HepG2 (cell line): ENCODE data around the gene RHEBL1. TPM values are rescaled to one million over a fixed set of nuclear protein-coding genes. Genes with fewer than 3 reads are reported as not detected.

Experiments used
- ELF4 ChIP-seq: sonication (generic); formaldehyde crosslinking; IDR thresholded peaks from 2 replicates; pipeline ENCODE4 v1.5.0; 2020; ENCODE audit warnings: missing genetic modification reagents, mild to moderate bottlenecking, moderate library complexity, borderline replicate concordance
- HDAC2 ChIP-seq: sonication (generic); formaldehyde crosslinking; IDR thresholded peaks from 2 replicates; pipeline ENCODE4 v1.4.0; 2020; ENCODE audit warnings: missing genetic modification reagents
- HNRNPK ChIP-seq: fragments of 200-400 bp; formaldehyde crosslinking; IDR thresholded peaks from 2 replicates; pipeline ENCODE4 v1.6.1; 2018; ENCODE audit warnings: low read length, low read depth, moderate library complexity, mild to moderate bottlenecking; ENCODE audit not compliant: poor library complexity, severe bottlenecking
- MTA1 ChIP-seq: sonication (generic); formaldehyde crosslinking; IDR thresholded peaks from 2 replicates; pipeline ENCODE4 v1.4.0; 2020; ENCODE audit warnings: missing genetic modification reagents, mild to moderate bottlenecking, borderline replicate concordance
- SIN3A ChIP-seq: IDR thresholded peaks from 2 replicates; pipeline ENCODE4 v1.6.1; 2011; ENCODE audit warnings: low read depth, mild to moderate bottlenecking, control low read depth, low read length, borderline replicate concordance
- TMF1 ChIP-seq: sonication (generic); formaldehyde crosslinking; IDR thresholded peaks from 2 replicates; pipeline ENCODE4 v1.8.1; 2022; ENCODE audit warnings: low read depth, missing genetic modification reagents
- ZFX ChIP-seq: sonication (generic); formaldehyde crosslinking; IDR thresholded peaks from 2 replicates; pipeline ENCODE4 v1.4.0; 2020; ENCODE audit warnings: mild to moderate bottlenecking, low read depth, missing genetic modification reagents, moderate library complexity
- ZNF17 ChIP-seq: sonication (generic); formaldehyde crosslinking; IDR thresholded peaks from 2 replicates; pipeline ENCODE4 v1.5.0; 2020; ENCODE audit warnings: mild to moderate bottlenecking, missing genetic modification reagents
- ZNF326 ChIP-seq: sonication (generic); formaldehyde crosslinking; IDR thresholded peaks from 2 replicates; pipeline ENCODE4 v1.4.0; 2020; ENCODE audit warnings: missing genetic modification reagents, borderline replicate concordance
- ZNF543 ChIP-seq: sonication (generic); formaldehyde crosslinking; IDR thresholded peaks from 2 replicates; pipeline ENCODE4 v1.4.0; 2020; ENCODE audit warnings: mild to moderate bottlenecking, missing genetic modification reagents
- ZNF556 ChIP-seq: sonication (generic); formaldehyde crosslinking; IDR thresholded peaks from 2 replicates; pipeline ENCODE4 v1.4.0; 2020; ENCODE audit warnings: mild to moderate bottlenecking, missing genetic modification reagents, borderline replicate concordance
- ZNF724P ChIP-seq: sonication (generic); formaldehyde crosslinking; IDR thresholded peaks from 2 replicates; pipeline ENCODE4 v1.8.0; 2022; ENCODE audit warnings: missing genetic modification reagents, borderline replicate concordance
- polyA plus RNA-seq, 8 experiments: library from polyadenylated mRNA; depleted of rRNA in 3 of 8; stranded (reverse) in 7 of 8; unstranded in 1 of 8; fragments of >200 nt; fragmentation: Illumina TruSeq in 4 of 8; extraction: Trizol in 4 of 8; gene quantifications; 2 replicates each; pipeline versions ENCODE4 v1.2.1 to v1.2.3, GENCODE V29; 2011 to 2016; ENCODE audit warnings: low read depth in 4 of 8, missing spikeins in 1 of 8, mixed read lengths in 1 of 8; ENCODE audit not compliant: insufficient read depth in 1 of 8
- total RNA-seq, 5 experiments: library from RNA; depleted of rRNA; stranded (reverse); fragments of >200 nt; fragmentation: Illumina TruSeq; extraction: Trizol; gene quantifications; 2 replicates each; pipeline ENCODE4 v1.2.3, GENCODE V29; 2016; ENCODE audit warnings: low read depth in 1 of 5
- TF ChIP-seq, protein P1 (sequence below): sonication (generic); formaldehyde crosslinking; IDR thresholded peaks from 2 replicates; pipeline ENCODE4 v1.5.0; 2020; ENCODE audit warnings: mild to moderate bottlenecking, missing genetic modification reagents
- TF ChIP-seq, protein P2 (sequence below): sonication (generic); formaldehyde crosslinking; IDR thresholded peaks from 2 replicates; pipeline ENCODE4 v1.4.0; 2020; ENCODE audit warnings: missing genetic modification reagents, borderline replicate concordance
- TF ChIP-seq, protein P3 (sequence below): sonication (generic); IDR thresholded peaks from 2 replicates; pipeline ENCODE4 v1.6.1; 2016; ENCODE audit warnings: low read depth, borderline replicate concordance
- TF ChIP-seq, protein P4 (sequence below): sonication (generic); formaldehyde crosslinking; IDR thresholded peaks from 2 replicates; pipeline ENCODE4 v1.4.0; 2020; ENCODE audit warnings: missing genetic modification reagents, mild to moderate bottlenecking, borderline replicate concordance

Gene RHEBL1
- total and polyA plus RNA-seq, 2 of the 13 experiments (the other 11 are each of a cell fraction or from before 2014, with no cell fraction given) = 1.4 to 2.5 TPM

DNA sequence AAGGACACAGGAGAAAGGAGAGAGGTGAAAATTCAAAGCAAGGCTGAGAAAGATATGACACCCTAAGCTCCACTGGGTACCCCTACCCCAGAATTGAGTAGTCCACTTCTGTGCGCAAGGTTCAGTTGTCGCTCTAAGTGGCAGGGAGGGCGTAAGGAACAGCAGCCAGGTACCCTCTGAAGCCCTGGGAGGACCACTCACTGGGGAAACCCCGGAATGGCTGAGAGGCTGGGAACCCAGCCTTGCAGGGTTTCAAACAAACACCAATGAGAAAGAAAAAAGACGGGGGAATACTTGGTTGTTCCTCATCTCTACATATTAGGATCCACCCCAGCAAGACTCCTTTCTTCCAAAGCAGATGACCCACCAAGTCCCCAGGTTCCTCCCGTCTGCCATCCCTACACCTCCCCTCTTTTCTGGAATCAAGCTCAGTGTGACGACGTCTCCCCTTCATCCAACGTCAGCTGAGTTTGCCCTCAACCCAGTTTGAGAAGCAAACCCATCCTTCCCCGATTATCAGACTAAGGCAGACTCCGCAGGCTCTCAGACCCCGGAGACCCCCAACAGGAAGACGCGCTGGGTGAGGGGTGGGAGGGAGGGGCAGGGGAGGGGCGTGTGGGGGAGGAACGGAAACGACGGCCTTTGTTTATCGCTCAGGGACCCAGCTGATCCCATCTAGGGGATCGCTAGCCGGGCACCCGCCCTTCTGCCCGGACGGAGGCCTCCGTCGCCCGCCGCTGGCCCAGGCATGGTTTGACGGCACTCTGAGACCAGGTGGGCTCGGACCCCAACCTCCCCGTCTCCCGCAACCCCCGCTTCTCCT is 40.1 kb upstream of the RHEBL1 start (continued):
- TF ChIP-seq, protein P1, sequence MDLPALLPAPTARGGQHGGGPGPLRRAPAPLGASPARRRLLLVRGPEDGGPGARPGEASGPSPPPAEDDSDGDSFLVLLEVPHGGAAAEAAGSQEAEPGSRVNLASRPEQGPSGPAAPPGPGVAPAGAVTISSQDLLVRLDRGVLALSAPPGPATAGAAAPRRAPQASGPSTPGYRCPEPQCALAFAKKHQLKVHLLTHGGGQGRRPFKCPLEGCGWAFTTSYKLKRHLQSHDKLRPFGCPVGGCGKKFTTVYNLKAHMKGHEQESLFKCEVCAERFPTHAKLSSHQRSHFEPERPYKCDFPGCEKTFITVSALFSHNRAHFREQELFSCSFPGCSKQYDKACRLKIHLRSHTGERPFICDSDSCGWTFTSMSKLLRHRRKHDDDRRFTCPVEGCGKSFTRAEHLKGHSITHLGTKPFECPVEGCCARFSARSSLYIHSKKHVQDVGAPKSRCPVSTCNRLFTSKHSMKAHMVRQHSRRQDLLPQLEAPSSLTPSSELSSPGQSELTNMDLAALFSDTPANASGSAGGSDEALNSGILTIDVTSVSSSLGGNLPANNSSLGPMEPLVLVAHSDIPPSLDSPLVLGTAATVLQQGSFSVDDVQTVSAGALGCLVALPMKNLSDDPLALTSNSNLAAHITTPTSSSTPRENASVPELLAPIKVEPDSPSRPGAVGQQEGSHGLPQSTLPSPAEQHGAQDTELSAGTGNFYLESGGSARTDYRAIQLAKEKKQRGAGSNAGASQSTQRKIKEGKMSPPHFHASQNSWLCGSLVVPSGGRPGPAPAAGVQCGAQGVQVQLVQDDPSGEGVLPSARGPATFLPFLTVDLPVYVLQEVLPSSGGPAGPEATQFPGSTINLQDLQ (CRISPR knock-in tag) = no peak
- no peak for TF ChIP-seq ZFX (CRISPR knock-in tag)
- no peak for TF ChIP-seq ZNF17
- 0 out of 2 replicates have a peak, but pooled peaks have one; percentile 31 for TF ChIP-seq SIN3A
- no peak for TF ChIP-seq ZNF326 (CRISPR knock-in tag)
- no peak for TF ChIP-seq ZNF543 (CRISPR knock-in tag)
- TF ChIP-seq, protein P2, sequence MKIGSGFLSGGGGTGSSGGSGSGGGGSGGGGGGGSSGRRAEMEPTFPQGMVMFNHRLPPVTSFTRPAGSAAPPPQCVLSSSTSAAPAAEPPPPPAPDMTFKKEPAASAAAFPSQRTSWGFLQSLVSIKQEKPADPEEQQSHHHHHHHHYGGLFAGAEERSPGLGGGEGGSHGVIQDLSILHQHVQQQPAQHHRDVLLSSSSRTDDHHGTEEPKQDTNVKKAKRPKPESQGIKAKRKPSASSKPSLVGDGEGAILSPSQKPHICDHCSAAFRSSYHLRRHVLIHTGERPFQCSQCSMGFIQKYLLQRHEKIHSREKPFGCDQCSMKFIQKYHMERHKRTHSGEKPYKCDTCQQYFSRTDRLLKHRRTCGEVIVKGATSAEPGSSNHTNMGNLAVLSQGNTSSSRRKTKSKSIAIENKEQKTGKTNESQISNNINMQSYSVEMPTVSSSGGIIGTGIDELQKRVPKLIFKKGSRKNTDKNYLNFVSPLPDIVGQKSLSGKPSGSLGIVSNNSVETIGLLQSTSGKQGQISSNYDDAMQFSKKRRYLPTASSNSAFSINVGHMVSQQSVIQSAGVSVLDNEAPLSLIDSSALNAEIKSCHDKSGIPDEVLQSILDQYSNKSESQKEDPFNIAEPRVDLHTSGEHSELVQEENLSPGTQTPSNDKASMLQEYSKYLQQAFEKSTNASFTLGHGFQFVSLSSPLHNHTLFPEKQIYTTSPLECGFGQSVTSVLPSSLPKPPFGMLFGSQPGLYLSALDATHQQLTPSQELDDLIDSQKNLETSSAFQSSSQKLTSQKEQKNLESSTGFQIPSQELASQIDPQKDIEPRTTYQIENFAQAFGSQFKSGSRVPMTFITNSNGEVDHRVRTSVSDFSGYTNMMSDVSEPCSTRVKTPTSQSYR (CRISPR knock-in tag) = peak; percentile 41; the same call in 1 of the 2 replicates
- TF ChIP-seq, protein P3, sequence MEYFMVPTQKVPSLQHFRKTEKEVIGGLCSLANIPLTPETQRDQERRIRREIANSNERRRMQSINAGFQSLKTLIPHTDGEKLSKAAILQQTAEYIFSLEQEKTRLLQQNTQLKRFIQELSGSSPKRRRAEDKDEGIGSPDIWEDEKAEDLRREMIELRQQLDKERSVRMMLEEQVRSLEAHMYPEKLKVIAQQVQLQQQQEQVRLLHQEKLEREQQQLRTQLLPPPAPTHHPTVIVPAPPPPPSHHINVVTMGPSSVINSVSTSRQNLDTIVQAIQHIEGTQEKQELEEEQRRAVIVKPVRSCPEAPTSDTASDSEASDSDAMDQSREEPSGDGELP = peak; percentile 86
- peak; percentile 45 for TF ChIP-seq HNRNPK
- TF ChIP-seq MTA1 (CRISPR knock-in tag) = no peak
- no peak for TF ChIP-seq ZNF724P (CRISPR knock-in tag)
- TF ChIP-seq, protein P4, sequence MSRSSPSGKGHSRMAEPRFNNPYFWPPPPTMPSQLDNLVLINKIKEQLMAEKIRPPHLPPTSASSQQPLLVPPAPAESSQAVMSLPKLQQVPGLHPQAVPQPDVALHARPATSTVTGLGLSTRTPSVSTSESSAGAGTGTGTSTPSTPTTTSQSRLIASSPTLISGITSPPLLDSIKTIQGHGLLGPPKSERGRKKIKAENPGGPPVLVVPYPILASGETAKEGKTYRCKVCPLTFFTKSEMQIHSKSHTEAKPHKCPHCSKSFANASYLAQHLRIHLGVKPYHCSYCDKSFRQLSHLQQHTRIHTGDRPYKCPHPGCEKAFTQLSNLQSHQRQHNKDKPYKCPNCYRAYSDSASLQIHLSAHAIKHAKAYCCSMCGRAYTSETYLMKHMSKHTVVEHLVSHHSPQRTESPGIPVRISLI (CRISPR knock-in tag) = 0 out of 2 replicates have a peak, but pooled peaks have one; percentile 8
- TF ChIP-seq HDAC2 (CRISPR knock-in tag) = no peak
- TF ChIP-seq ZNF556 = no peak
- no peak for TF ChIP-seq TMF1 (CRISPR knock-in tag)
- no peak for TF ChIP-seq ELF4 (CRISPR knock-in tag)
